ENCODE results near the gene SLC6A13. TPM values are rescaled to one million over a fixed set of nuclear protein-coding genes. Genes with fewer than 3 reads are reported as not detected.

SLC6A13 gene
- total and polyA plus RNA-seq, 2 of the 8 experiments (the other 6 are each of a cell fraction or from before 2014, with no cell fraction given): 0.03 TPM; not detected in 1

DNA sequence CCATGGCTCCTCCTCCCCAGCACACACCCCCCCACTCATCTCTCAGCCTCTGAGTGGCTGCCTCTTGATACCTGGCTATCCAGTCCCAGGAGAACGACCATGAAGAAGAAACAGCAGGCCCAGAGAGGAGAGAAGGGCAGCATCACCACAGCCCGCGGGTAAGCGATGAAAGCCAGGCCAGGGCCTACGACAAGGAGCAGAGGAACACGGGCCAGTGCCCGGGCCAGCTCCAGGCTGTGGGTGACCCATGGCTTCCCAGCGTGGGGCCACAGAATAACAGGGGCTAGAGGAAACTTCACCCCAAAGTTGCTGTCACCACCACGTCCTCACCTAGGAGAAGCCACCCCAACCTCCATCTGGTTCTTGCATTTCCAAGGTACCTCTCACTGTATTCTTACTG, 38.3 kb downstream of the SLC6A13 start:
- FAIRE-seq (no peak), DNase-seq (ENCODE audit: low read depth in 1 of 2, low spot score in 2 of 2) (no peak)

More for the DNA sequence above, 38.3 kb downstream of the SLC6A13 start:
- no peak overlapping the region for H3K27ac ChIP-seq (ENCODE audit: low read depth, low read length)
- 83% methylated on average over 8 of the region's 9 CpGs; no CpG with 5 or more reads in 1 of the 2 experiments for WGBS, 2 experiments (ENCODE audit: extremely low coverage in 1 of 2, insufficient coverage in 1 of 2, insufficient read length in 1 of 2, insufficient replicate concordance in 2 of 2, low coverage in 1 of 2, low lambda C conversion rate in 2 of 2, missing lambda C conversion rate in 1 of 2)
- no peak overlapping the region for H3K14ac ChIP-seq (ENCODE audit: insufficient read length)
- no peak overlapping the region for H3K9ac ChIP-seq (replicated peaks in 1 of 4; ENCODE audit: extremely low read depth in 1 of 4, low read depth in 3 of 4, low read length in 3 of 4)
- 0 out of 2 replicates have a peak, but pooled peaks cover 2% of the 10 kb centered on the region for H3K23me2 ChIP-seq (ENCODE audit: low read depth, low read length)
- H3K4me2 ChIP-seq (ENCODE audit: insufficient read depth in 1 of 2, low read depth in 2 of 2, low read length in 2 of 2): no peak overlapping the region
- ChIA-PET CTCF (ENCODE audit: partially characterized antibody) (interaction anchor here (0.6 to 5.5 kb wide), 10 partner anchors 9 to 580 kb away, joined by 3 to 28 read pairs (median 4); no protein-coding TSS in a partner anchor), POLR2A (ENCODE audit: partially characterized antibody) (no interaction called here)
- peaks cover 0 to 2% (median 0%) of the 10 kb centered on the region in 4 experiments; a peak in 2 of 7 replicates for H3K27me3 ChIP-seq (replicated peaks in 1 of 4; ENCODE audit: control insufficient read depth in 3 of 4, extremely low read depth in 1 of 4, insufficient read depth in 3 of 4, low read length in 3 of 4)
- no peaks in the 10 kb centered on the region for H3K36me3 ChIP-seq (ENCODE audit: control insufficient read depth in 2 of 4, insufficient read depth in 4 of 4, low read length in 3 of 4)
- no peak overlapping the region for H2AFZ ChIP-seq (ENCODE audit: low read length)
- H3K18ac ChIP-seq (ENCODE audit: extremely low read depth, low read length): no peak overlapping the region
- H3K56ac ChIP-seq (replicated peaks; ENCODE audit: insufficient read length, low read depth, low read length): no peak overlapping the region
- H3K4me1 ChIP-seq (replicated peaks in 1 of 4; ENCODE audit: control insufficient read depth in 3 of 4, insufficient read depth in 4 of 4, low read length in 3 of 4): peaks cover 0 to 11% (median 9%) of the 10 kb centered on the region in 4 experiments; a peak in 6 of 7 replicates
- H3K4me3 ChIP-seq (ENCODE audit: extremely low read depth in 1 of 4, insufficient read depth in 2 of 4, low read depth in 3 of 4, low read length in 4 of 4): no peak overlapping the region
- H2BK15ac ChIP-seq (ENCODE audit: low read length): no peak overlapping the region
- H3K79me2 ChIP-seq (ENCODE audit: control insufficient read depth in 1 of 2, insufficient read depth in 2 of 2, low read length in 2 of 2): no peaks in the 10 kb centered on the region
- TF ChIP-seq, protein P1, sequence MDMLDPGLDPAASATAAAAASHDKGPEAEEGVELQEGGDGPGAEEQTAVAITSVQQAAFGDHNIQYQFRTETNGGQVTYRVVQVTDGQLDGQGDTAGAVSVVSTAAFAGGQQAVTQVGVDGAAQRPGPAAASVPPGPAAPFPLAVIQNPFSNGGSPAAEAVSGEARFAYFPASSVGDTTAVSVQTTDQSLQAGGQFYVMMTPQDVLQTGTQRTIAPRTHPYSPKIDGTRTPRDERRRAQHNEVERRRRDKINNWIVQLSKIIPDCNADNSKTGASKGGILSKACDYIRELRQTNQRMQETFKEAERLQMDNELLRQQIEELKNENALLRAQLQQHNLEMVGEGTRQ (IDR thresholded peaks at IDR 0.05; ENCODE audit: low read length): no peak
- TF ChIP-seq POU5F1 (IDR thresholded peaks at IDR 0.05; ENCODE audit: low read depth, low read length): no peak
- TF ChIP-seq CEBPB (IDR thresholded peaks at IDR 0.05; ENCODE audit: low read depth, low read length): no peak
- TF ChIP-seq RXRA (IDR thresholded peaks at IDR 0.05; ENCODE audit: insufficient read depth, low read depth, low read length): no peak
- no peak overlapping the region for H4K91ac ChIP-seq (replicated peaks; ENCODE audit: insufficient read length, low read length)
- H2AK5ac ChIP-seq (ENCODE audit: low read depth, low read length): no peak overlapping the region
- no peaks in the 10 kb centered on the region for H3K79me1 ChIP-seq (ENCODE audit: low read depth, low read length)
- H4K8ac ChIP-seq (ENCODE audit: extremely low read depth, insufficient read depth, low read length): no peak overlapping the region
- H3K4ac ChIP-seq (replicated peaks; ENCODE audit: insufficient read length, low read depth, low read length): no peak overlapping the region
- H4K20me1 ChIP-seq (replicated peaks in 1 of 2; ENCODE audit: control insufficient read depth in 1 of 2, insufficient read depth in 2 of 2, low read length in 2 of 2): no peaks in the 10 kb centered on the region
- H3K23ac ChIP-seq (ENCODE audit: insufficient read length): no peak overlapping the region
- H2BK20ac ChIP-seq (ENCODE audit: low read length): no peak overlapping the region
- H2BK12ac ChIP-seq (ENCODE audit: low read depth, low read length): no peak overlapping the region
- no peak overlapping the region for H4K5ac ChIP-seq (ENCODE audit: insufficient read length, low read depth, low read length)
- H3K9me3 ChIP-seq (ENCODE audit: insufficient read depth in 2 of 2, low read depth in 1 of 2, low read length in 1 of 2): no peaks in the 10 kb centered on the region
- no peak overlapping the region for H2BK5ac ChIP-seq (ENCODE audit: low read depth, low read length)
- H2BK120ac ChIP-seq (replicated peaks; ENCODE audit: low read depth, low read length): no peak overlapping the region
